DOHH2 (cell line): ENCODE results near the gene KCNQ1OT1.

Experiments used
- H3F3A ChIP-seq: fragments of 200-600 bp; sonication (generic), shearing (Covaris generic); 2 replicates; pipeline ENCODE4 v1.6.0; 2016; ENCODE audit warnings: antibody characterized with exemption, mild to moderate bottlenecking; ENCODE audit not compliant: control insufficient read depth, insufficient read depth
- H3K27ac ChIP-seq: fragments of 200-600 bp; sonication (generic); 2 replicates; pipeline ENCODE4 v1.5.1; 2014; ENCODE audit warnings: low read depth, mild to moderate bottlenecking, low read length, moderate library complexity
- H3K27me3 ChIP-seq: fragments of 200-600 bp; sonication (generic); 2 replicates; pipeline ENCODE4 v1.6.1; 2014; ENCODE audit warnings: mild to moderate bottlenecking, low read length, mixed read lengths; ENCODE audit not compliant: control insufficient read depth
- H3K36me3 ChIP-seq: fragments of 200-600 bp; sonication (generic); 2 replicates; pipeline ENCODE4 v1.6.1; 2014; ENCODE audit warnings: mild to moderate bottlenecking, low read length, moderate library complexity, mixed read lengths; ENCODE audit not compliant: control insufficient read depth
- H3K4me1 ChIP-seq: fragments of 200-600 bp; sonication (generic); 2 replicates; pipeline ENCODE4 v1.6.1; 2014; ENCODE audit warnings: mild to moderate bottlenecking, low read length, mixed read lengths; ENCODE audit not compliant: control insufficient read depth
- H3K4me2 ChIP-seq: fragments of 200-600 bp; sonication (generic); 2 replicates; pipeline ENCODE4 v1.6.0; 2014; ENCODE audit warnings: mild to moderate bottlenecking, low read length, moderate library complexity
- H3K4me3 ChIP-seq: fragments of 200-600 bp; sonication (generic); 2 replicates; pipeline ENCODE4 v1.5.1; 2014; ENCODE audit warnings: mild to moderate bottlenecking, low read length, mixed read lengths
- H3K79me2 ChIP-seq: fragments of 200-600 bp; sonication (generic); 2 replicates; pipeline ENCODE4 v1.6.1; 2014; ENCODE audit warnings: mild to moderate bottlenecking, low read length, mixed read lengths; ENCODE audit not compliant: control insufficient read depth
- H3K9me2 ChIP-seq: fragments of 200-600 bp; sonication (generic); replicated peaks from 2 replicates; pipeline ENCODE4 v1.6.1; 2014; ENCODE audit warnings: mild to moderate bottlenecking, low read length, mixed read lengths; ENCODE audit not compliant: control insufficient read depth
- H3K9me3 ChIP-seq: fragments of 200-600 bp; sonication (generic); 2 replicates; pipeline ENCODE4 v1.6.1; 2014; ENCODE audit warnings: antibody characterized with exemption, low read length, mixed read lengths; ENCODE audit not compliant: control insufficient read depth, insufficient read depth
- H4K20me1 ChIP-seq: fragments of 200-600 bp; sonication (generic); 2 replicates; pipeline ENCODE4 v1.6.0; 2014; ENCODE audit warnings: low read depth, mild to moderate bottlenecking, antibody characterized with exemption, low read length, moderate library complexity; ENCODE audit not compliant: control insufficient read depth, insufficient read depth
- EZH2phosphoT487 ChIP-seq: fragments of 200-600 bp; sonication (generic); IDR thresholded peaks from 2 replicates; pipeline ENCODE4 v1.6.1; 2017; ENCODE audit warnings: borderline replicate concordance, mild to moderate bottlenecking, antibody characterized with exemption, low read length, moderate library complexity, mixed read lengths
- TF ChIP-seq, protein P1 (sequence below): fragments of 200-600 bp; sonication (generic); IDR thresholded peaks from one replicate; pipeline ENCODE4 v1.5.1; 2014; ENCODE audit warnings: antibody characterized with exemption, mild to moderate bottlenecking, low read depth, low read length; ENCODE audit not compliant: poor library complexity, severe bottlenecking

The KCNQ1OT1 gene

DNA sequence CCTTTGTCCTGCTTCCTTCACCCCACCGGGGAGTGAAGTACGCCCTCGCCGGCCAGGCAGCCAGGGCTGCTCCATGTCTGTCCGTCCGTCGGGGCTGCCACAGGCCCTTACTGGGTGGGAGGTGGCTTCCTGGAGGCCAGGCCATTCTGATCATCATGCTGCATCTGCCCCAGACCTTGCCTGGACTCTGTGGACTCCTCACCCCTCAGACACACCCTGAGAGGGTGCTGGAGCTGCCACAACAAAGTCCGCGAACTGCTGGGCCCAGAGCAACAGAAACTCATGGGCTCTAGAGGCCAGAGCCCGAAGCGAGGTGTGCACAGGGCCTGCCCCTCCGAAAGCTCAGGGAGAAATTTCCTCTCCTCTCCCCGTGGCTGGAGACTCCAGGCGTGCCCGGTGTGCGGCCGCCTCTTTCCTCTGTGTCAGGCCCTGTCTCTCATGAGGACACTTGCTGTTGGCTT is 124.2 kb downstream of the KCNQ1OT1 start:
- no peaks in the 10 kb centered on the region for H3K9me2 ChIP-seq
- H3K4me1 ChIP-seq: no peaks in the 10 kb centered on the region
- H3K79me2 ChIP-seq: no peaks in the 10 kb centered on the region
- no peak overlapping the region for H3K4me3 ChIP-seq
- H3K4me2 ChIP-seq: no peak overlapping the region
- no peaks in the 10 kb centered on the region for H3K27me3 ChIP-seq
- H3K36me3 ChIP-seq: no peaks in the 10 kb centered on the region
- H3F3A ChIP-seq: no peaks in the 10 kb centered on the region
- H3K27ac ChIP-seq: no peak overlapping the region
- no peaks in the 10 kb centered on the region for H3K9me3 ChIP-seq
- TF ChIP-seq EZH2phosphoT487: no peak
- TF ChIP-seq, protein P1, sequence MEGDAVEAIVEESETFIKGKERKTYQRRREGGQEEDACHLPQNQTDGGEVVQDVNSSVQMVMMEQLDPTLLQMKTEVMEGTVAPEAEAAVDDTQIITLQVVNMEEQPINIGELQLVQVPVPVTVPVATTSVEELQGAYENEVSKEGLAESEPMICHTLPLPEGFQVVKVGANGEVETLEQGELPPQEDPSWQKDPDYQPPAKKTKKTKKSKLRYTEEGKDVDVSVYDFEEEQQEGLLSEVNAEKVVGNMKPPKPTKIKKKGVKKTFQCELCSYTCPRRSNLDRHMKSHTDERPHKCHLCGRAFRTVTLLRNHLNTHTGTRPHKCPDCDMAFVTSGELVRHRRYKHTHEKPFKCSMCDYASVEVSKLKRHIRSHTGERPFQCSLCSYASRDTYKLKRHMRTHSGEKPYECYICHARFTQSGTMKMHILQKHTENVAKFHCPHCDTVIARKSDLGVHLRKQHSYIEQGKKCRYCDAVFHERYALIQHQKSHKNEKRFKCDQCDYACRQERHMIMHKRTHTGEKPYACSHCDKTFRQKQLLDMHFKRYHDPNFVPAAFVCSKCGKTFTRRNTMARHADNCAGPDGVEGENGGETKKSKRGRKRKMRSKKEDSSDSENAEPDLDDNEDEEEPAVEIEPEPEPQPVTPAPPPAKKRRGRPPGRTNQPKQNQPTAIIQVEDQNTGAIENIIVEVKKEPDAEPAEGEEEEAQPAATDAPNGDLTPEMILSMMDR: no peak
- no peaks in the 10 kb centered on the region for H4K20me1 ChIP-seq

DNA sequence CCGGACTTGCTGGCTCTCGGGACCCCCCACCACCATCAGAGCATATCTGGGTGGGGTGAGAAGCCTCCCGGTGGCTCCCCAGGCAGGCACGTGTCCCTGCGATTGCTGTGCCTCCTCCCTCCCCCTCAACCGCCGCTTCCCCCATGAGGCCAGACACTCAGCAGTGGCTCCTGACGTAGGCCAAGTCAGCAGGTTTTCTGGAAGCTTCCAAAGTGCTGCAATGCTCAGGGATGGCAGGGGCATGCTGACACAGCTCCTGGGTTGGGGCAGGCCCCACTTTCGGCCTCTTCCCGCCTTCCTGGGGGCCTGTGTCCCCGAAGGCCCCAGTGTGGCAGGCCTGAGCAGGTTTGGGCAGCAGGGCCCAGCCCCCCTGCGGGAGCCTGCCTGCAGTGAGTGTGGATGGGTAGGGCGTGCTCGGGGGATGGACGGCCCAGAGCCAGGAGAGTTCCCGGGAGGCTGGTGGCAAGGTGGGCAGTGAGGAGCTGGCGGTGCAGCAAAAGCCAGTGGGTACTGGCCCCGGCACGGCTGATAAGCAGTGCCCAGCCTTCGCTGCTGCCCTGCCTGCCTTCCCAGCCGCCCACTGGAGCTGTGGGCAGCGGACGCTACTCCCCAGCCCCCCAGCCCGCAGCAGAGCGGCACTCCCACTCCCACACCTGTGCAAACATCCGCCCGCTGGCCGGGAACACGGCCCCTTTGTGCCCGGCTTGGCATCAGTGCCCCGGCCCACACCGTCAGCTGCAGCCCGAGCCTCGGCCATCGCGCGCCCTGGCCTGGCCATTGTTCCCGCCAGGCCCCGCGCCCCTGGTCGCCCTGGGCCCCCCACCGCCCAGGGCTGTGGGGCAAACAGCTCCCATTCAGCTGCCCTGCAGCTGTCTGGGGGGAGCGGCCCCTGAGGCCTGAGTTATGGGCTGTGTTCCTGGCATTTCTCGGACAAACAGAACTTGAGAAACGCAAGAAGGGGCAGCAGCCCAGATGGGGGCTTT is 125.0 kb downstream of the KCNQ1OT1 start:
- H3K27me3 ChIP-seq: no peaks in the 10 kb centered on the region
- H3K4me2 ChIP-seq: no peak overlapping the region
- H3K4me1 ChIP-seq: no peaks in the 10 kb centered on the region
- H3K9me3 ChIP-seq: no peaks in the 10 kb centered on the region
- H3K36me3 ChIP-seq: no peaks in the 10 kb centered on the region
- no peaks in the 10 kb centered on the region for H3K9me2 ChIP-seq
- H3K27ac ChIP-seq: no peak overlapping the region
- H3K79me2 ChIP-seq: no peaks in the 10 kb centered on the region
- TF ChIP-seq EZH2phosphoT487: no peak
- TF ChIP-seq, protein P1: no peak
- H3K4me3 ChIP-seq: no peak overlapping the region
- H3F3A ChIP-seq: no peaks in the 10 kb centered on the region
- H4K20me1 ChIP-seq: no peaks in the 10 kb centered on the region

DNA sequence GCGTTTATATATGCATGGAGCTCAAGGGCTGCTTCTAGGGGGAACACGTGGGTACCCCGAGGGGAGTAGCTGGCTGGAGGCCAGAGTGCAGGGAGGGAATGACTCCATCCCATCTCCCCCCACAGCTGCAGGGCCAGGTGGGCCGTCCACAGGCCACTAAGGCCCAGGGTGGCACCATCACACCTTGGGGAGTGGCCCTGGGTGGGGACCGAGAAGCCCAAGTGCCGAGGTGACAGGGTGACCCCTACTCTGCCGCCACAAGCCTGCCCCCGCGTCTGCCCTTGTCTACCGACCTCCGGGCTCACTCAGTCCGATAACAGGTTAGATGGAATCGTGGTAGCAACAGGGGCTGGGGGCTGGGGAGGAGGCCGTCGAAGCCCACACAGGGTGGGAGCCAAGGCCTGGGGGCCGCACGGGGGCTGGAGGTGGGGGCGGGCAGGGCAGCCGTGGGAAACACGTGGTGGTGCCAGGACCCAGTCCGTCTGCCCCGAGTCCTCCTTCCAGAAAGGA is 125.7 kb downstream of the KCNQ1OT1 start:
- Histone ChIP-seq H3K4me2 (no peak overlapping the region), H3F3A (no peaks in the 10 kb centered on the region), H3K9me2 (no peaks in the 10 kb centered on the region), H3K4me3 (no peak overlapping the region), H3K27me3 (no peaks in the 10 kb centered on the region), H3K79me2 (no peaks in the 10 kb centered on the region), H3K9me3 (no peaks in the 10 kb centered on the region), H3K27ac (no peak overlapping the region), H3K4me1 (no peaks in the 10 kb centered on the region), H3K36me3 (no peaks in the 10 kb centered on the region), H4K20me1 (no peaks in the 10 kb centered on the region)
- no peak for TF ChIP-seq EZH2phosphoT487
- TF ChIP-seq, protein P1: no peak
